Hepatocyte (in vitro differentiated cells): ENCODE measurements around the gene CASKIN2. TPM values are rescaled to one million over a fixed set of nuclear protein-coding genes. Genes with fewer than 3 reads are reported as not detected.

Experiments
- DNase-seq: peaks from one replicate; pipeline ENCODE4 v3.0.0-alpha.2; 2016; ENCODE audit warnings: low spot score
- H2AFZ ChIP-seq: fragments of 200-600 bp; sonication (generic); 2 replicates; pipeline ENCODE4 v1.6.0; 2016; ENCODE audit warnings: antibody characterized with exemption, mild to moderate bottlenecking
- H3K27ac ChIP-seq: fragments of 200-600 bp; sonication (generic); 2 replicates; pipeline ENCODE4 v1.5.1; 2016; ENCODE audit warnings: mild to moderate bottlenecking
- H3K27me3 ChIP-seq: fragments of 200-600 bp; sonication (generic); 2 replicates; pipeline ENCODE4 v1.6.1; 2016
- H3K36me3 ChIP-seq: fragments of 200-600 bp; sonication (generic); replicated peaks from 2 replicates; pipeline ENCODE4 v1.5.1; 2016; ENCODE audit warnings: low read depth; ENCODE audit not compliant: insufficient read depth
- H3K4me1 ChIP-seq: fragments of 200-600 bp; sonication (generic); 2 replicates; pipeline ENCODE4 v1.5.1; 2016; ENCODE audit warnings: mild to moderate bottlenecking, moderate library complexity; ENCODE audit not compliant: insufficient read depth
- H3K4me2 ChIP-seq: fragments of 200-600 bp; sonication (generic); 2 replicates; pipeline ENCODE4 v1.6.0; 2016
- H3K4me3 ChIP-seq: fragments of 200-600 bp; sonication (generic); 2 replicates; pipeline ENCODE4 v1.5.1; 2016; ENCODE audit warnings: mild to moderate bottlenecking
- H3K79me2 ChIP-seq: fragments of 200-600 bp; sonication (generic); 2 replicates; pipeline ENCODE4 v1.6.0; 2017; ENCODE audit warnings: mild to moderate bottlenecking
- H3K9me2 ChIP-seq: fragments of 200-600 bp; sonication (generic); replicated peaks from 2 replicates; pipeline ENCODE4 v1.6.0; 2017; ENCODE audit warnings: mild to moderate bottlenecking; ENCODE audit not compliant: insufficient read depth
- H3K9me3 ChIP-seq: fragments of 200-600 bp; sonication (generic); 2 replicates; pipeline ENCODE4 v1.5.1; 2016; ENCODE audit warnings: low read depth, mild to moderate bottlenecking
- H4K20me1 ChIP-seq: fragments of 200-600 bp; sonication (generic); 2 replicates; pipeline ENCODE4 v1.6.0; 2016; ENCODE audit warnings: mild to moderate bottlenecking; ENCODE audit not compliant: insufficient read depth, poor library complexity, severe bottlenecking
- EZH2 ChIP-seq: fragments of 200-600 bp; sonication (generic); IDR thresholded peaks from 2 replicates; pipeline ENCODE4 v1.6.1; 2016; ENCODE audit warnings: antibody characterized with exemption, mild to moderate bottlenecking, borderline replicate concordance
- EZH2phosphoT487 ChIP-seq: fragments of 200-600 bp; sonication (generic); IDR thresholded peaks from one replicate; pipeline ENCODE4 v1.6.1; 2018; ENCODE audit warnings: antibody characterized with exemption, mild to moderate bottlenecking, low read depth, moderate library complexity; ENCODE audit not compliant: unreplicated experiment, severe bottlenecking
- WGBS: methylation state at CpG from one replicate; pipeline ENCODE4 v1.1.6; 2016; ENCODE audit warnings: low lambda C conversion rate; ENCODE audit errors: missing lambda C conversion rate; 5-methylcytosine and 5-hydroxymethylcytosine counted together
- polyA plus RNA-seq: library from polyadenylated mRNA; unstranded; fragments of >200 nt; fragmentation: Nextera tagmentation; extraction: Ambion mirVana; gene quantifications from 2 replicates; pipeline ENCODE4 v1.2.1, GENCODE V29; 2016
- total RNA-seq: library from RNA; depleted of rRNA; stranded (reverse); fragments of >200 nt; gene quantifications from 2 replicates; pipeline ENCODE4 v1.2.3, GENCODE V29; 2014
- TF ChIP-seq, protein P1 (sequence below): fragments of 200-600 bp; sonication (generic); IDR thresholded peaks from 2 replicates; pipeline ENCODE4 v1.5.1; 2016; ENCODE audit warnings: antibody characterized with exemption, mild to moderate bottlenecking; ENCODE audit not compliant: poor library complexity

Gene CASKIN2
- total and polyA plus RNA-seq, 2 experiments from 2014 or later = 9.8 to 16.2 TPM

- H3K27ac ChIP-seq = peak overlapping the region; percentile 23
- DNase-seq = no peak
- no peaks in the 10 kb centered on the region for H4K20me1 ChIP-seq
Measured at GRCh38 chr17:75547091-75547490, 31.8 kb upstream of the CASKIN2 start.

DNA sequence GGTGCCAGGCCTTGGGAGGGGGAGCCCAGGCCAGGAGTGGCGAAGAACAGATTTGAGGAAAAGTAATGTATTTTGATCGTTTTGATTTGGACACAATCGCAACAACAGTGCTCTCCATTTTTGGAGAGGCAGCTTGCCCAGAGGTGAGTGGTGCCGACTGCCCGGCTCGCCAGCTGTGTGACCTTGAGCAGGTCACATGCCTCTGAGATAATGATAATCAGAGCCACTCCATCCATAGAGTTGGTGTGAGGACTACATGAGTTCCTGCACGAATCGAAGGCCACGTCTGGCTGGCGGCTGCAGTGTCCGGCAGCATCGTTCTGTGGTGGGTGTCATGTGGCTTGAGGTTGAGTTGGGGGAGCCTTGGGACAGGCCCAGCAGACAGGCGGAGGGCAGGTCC, 30.8 kb upstream of the CASKIN2 start:
- Histone ChIP-seq H3K9me2 (no peaks in the 10 kb centered on the region), H3K4me1 (peaks cover 45% of the 10 kb centered on the region), H3K9me3 (no peaks in the 10 kb centered on the region), H3K4me3 (no peak overlapping the region), H3K4me2 (no peak overlapping the region), H3K27ac (no peak overlapping the region), H3K36me3 (no peaks in the 10 kb centered on the region), H4K20me1 (no peaks in the 10 kb centered on the region), H2AFZ (no peak overlapping the region), H3K27me3 (no peaks in the 10 kb centered on the region), H3K79me2 (peaks cover 44% of the 10 kb centered on the region)
- WGBS = 95% methylated on average over 13 of the region's 13 CpGs
- no peak for DNase-seq
- TF ChIP-seq EZH2 (no peak), EZH2phosphoT487 (no peak)
- TF ChIP-seq, protein P1, sequence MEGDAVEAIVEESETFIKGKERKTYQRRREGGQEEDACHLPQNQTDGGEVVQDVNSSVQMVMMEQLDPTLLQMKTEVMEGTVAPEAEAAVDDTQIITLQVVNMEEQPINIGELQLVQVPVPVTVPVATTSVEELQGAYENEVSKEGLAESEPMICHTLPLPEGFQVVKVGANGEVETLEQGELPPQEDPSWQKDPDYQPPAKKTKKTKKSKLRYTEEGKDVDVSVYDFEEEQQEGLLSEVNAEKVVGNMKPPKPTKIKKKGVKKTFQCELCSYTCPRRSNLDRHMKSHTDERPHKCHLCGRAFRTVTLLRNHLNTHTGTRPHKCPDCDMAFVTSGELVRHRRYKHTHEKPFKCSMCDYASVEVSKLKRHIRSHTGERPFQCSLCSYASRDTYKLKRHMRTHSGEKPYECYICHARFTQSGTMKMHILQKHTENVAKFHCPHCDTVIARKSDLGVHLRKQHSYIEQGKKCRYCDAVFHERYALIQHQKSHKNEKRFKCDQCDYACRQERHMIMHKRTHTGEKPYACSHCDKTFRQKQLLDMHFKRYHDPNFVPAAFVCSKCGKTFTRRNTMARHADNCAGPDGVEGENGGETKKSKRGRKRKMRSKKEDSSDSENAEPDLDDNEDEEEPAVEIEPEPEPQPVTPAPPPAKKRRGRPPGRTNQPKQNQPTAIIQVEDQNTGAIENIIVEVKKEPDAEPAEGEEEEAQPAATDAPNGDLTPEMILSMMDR = no peak

More at GRCh38 chr17:75547091-75547490, 31.8 kb upstream of the CASKIN2 start:
- Histone ChIP-seq H3K36me3 (no peaks in the 10 kb centered on the region), H3K9me2 (no peaks in the 10 kb centered on the region), H3K4me3 (no peak overlapping the region), H3K4me1 (peaks cover 48% of the 10 kb centered on the region), H2AFZ (no peak overlapping the region), H3K9me3 (no peaks in the 10 kb centered on the region), H3K79me2 (peaks cover 44% of the 10 kb centered on the region), H3K4me2 (no peak overlapping the region), H3K27me3 (no peaks in the 10 kb centered on the region)
- WGBS = 92% methylated on average over 9 of the region's 9 CpGs
- TF ChIP-seq EZH2phosphoT487 = no peak
- TF ChIP-seq EZH2 = no peak
- TF ChIP-seq, protein P1 = no peak

DNA sequence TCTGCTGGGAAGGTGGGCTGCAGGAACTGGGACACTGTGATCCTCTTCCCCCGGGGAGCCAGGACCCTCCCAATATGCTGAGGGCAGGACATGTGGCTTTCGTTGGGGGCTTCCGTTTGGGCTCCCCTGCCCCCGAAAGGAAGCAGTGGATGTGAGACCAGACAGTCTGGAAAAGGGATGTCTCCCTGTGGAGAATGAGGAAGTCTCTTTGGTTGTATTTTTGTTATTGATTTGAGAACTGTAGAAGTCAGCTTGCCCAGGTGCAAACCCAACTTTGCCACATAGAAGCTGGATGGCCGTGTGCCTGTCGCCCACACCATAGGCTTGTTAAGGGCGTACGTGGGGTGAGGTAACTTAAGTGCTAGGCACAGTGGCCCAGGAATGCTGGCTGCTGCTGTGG, 28.9 kb upstream of the CASKIN2 start:
- Histone ChIP-seq H3K9me3 (no peaks in the 10 kb centered on the region), H3K27ac (no peak overlapping the region), H3K4me2 (no peak overlapping the region), H3K36me3 (no peaks in the 10 kb centered on the region), H3K9me2 (no peaks in the 10 kb centered on the region), H3K4me3 (no peak overlapping the region), H3K4me1 (peaks cover 40% of the 10 kb centered on the region), H3K27me3 (no peaks in the 10 kb centered on the region), H3K79me2 (peaks cover 58% of the 10 kb centered on the region), H4K20me1 (no peaks in the 10 kb centered on the region), H2AFZ (no peak overlapping the region)
- TF ChIP-seq EZH2 (no peak), EZH2phosphoT487 (no peak)
- DNase-seq = no peak
- WGBS = 84% methylated on average over 8 of the region's 8 CpGs

DNA sequence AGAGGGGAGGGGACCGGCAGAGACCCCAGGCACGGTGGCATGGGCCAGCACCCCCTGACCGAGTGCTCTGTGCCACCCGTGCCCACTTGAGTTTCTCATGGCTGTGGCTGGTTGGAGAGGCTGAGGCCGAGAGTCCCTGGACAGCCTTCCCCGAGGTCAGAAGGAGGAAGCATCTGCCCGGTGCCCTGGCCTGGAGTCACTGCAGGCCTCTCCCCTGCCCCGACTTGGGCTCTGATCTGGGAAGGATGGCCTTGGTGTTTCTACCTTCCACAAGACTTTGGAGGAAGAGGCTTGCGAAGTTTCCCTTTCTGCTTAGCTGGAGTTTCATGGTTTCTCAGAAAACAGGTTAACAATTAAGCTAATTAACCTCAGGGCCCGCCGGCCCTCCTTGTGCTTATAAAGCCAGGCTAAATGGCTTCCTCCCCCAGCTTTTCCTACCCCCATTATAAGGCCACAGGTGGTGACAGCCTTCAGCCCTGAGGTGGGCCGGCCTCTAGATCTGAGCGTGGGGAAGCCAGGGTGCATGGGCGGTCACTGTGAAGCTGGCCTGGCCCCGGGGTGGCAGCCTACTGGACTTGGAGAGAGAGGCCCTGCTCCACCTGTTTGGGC, 27.5 kb upstream of the CASKIN2 start:
- Histone ChIP-seq H3K4me2 (peak overlapping the region; percentile 49), H3K4me1 (peaks cover 45% of the 10 kb centered on the region), H3K36me3 (no peaks in the 10 kb centered on the region), H2AFZ (no peak overlapping the region), H3K9me3 (no peaks in the 10 kb centered on the region), H3K4me3 (no peak overlapping the region), H3K9me2 (no peaks in the 10 kb centered on the region), H3K27ac (peak overlapping the region; percentile 92), H4K20me1 (no peaks in the 10 kb centered on the region), H3K79me2 (peaks cover 65% of the 10 kb centered on the region), H3K27me3 (no peaks in the 10 kb centered on the region)
- DNase-seq = no peak
- WGBS = 59% methylated on average over 13 of the region's 15 CpGs
- no peak for TF ChIP-seq EZH2phosphoT487
- TF ChIP-seq, protein P1 = no peak
- TF ChIP-seq EZH2 = no peak
